Measurements from ENCODE around the gene CSTF2T.

CSTF2T gene, protein sequence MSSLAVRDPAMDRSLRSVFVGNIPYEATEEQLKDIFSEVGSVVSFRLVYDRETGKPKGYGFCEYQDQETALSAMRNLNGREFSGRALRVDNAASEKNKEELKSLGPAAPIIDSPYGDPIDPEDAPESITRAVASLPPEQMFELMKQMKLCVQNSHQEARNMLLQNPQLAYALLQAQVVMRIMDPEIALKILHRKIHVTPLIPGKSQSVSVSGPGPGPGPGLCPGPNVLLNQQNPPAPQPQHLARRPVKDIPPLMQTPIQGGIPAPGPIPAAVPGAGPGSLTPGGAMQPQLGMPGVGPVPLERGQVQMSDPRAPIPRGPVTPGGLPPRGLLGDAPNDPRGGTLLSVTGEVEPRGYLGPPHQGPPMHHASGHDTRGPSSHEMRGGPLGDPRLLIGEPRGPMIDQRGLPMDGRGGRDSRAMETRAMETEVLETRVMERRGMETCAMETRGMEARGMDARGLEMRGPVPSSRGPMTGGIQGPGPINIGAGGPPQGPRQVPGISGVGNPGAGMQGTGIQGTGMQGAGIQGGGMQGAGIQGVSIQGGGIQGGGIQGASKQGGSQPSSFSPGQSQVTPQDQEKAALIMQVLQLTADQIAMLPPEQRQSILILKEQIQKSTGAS

DNA sequence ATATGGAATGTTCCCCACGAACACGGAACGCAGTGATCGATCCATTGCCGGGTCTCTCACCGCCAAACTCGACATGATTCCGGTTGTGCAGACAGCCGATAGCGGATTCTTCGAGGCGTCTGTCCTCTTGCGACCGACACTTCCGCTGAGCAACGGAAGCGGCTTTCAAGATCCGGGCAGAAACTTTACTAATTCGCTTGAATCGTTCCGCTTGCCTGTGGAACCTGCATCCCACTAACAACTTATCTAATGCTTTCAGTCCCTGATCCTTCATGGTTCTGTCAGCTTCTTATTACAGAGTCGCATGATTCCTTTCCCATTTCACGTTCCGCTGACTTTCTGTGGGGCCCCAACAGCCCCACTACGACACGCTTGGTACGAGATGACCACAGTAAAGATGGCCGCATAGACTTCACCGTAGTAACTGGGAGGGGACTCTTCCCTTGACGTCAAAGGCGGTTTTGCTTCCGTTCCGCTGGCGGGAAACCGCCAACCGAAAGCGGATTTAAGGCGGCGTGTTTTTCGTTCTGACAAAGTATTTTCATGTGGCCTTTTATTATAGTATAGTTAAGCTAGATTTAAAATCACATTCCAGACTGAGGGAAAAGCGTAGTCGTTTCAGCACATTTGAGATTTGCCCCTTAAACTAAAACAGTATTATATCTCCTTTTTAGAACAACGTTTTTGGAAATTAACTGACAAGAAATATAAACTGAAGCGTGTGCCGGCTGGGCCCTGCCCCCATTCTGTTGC, at the start of gene CSTF2T:
Gene CSTF2T (minus strand): TSS at position 121 of the 753 bp plus-strand sequence. CDS start 46 bp downstream, at position 75.
- DNase-seq: peak; percentile 92

DNA sequence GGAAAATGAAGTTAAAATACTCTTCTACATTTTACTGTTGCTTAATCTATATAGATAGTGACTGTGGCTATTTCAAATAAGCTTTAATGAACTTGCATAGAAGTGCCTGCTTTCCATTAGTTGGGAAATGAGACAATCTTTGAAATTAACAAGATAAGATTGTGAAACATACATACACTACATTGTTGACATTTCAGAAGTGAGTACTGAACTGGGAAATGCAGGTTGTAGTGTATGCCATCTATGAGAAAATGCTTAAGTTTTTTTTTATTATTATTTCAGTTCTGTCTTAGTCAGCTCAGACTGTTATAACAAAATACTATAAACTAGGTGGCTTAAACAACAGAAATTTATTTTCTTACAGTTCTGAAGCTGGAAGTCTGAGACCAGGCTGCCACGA, 49.6 kb upstream of the CSTF2T start:
- no peak for DNase-seq

DNA sequence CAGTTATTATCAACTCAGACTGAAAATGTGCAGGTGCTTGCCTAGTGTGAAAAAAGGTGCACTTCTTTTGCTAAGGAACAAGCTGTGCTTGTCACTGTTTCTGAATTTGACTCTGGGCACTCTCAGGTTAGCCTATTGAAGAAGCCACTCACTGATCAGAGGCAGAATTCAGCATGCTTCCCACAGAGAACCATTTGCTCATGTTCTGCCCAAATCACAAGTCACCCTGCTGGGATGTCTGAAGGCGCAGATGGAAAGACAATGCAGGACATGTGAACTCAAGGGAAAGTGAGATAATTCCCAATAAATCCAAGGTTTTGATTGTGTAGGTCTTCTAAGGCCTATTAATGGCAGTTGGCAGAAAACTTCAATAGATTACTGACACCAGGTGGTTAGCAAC, 47.8 kb upstream of the CSTF2T start:
- no peak for DNase-seq

DNA sequence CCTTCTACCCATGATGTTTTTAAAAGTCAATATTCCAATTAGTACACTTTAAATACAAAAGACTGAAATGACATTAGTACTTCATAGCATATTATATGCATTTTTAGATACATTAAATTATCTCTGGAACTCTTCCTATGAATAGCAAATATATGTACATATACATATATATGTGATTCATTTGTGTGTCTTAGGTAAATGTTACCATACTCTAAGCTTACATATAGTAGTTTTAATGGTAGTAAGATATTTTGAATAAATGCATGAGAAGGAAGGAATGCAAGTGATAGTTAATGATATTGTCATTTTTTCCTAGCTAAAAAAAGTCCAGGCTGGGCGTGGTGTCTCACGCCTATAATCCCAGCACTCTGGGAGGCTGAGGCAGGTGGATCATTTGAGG, 46.0 kb upstream of the CSTF2T start:
- DNase-seq: no peak

DNA sequence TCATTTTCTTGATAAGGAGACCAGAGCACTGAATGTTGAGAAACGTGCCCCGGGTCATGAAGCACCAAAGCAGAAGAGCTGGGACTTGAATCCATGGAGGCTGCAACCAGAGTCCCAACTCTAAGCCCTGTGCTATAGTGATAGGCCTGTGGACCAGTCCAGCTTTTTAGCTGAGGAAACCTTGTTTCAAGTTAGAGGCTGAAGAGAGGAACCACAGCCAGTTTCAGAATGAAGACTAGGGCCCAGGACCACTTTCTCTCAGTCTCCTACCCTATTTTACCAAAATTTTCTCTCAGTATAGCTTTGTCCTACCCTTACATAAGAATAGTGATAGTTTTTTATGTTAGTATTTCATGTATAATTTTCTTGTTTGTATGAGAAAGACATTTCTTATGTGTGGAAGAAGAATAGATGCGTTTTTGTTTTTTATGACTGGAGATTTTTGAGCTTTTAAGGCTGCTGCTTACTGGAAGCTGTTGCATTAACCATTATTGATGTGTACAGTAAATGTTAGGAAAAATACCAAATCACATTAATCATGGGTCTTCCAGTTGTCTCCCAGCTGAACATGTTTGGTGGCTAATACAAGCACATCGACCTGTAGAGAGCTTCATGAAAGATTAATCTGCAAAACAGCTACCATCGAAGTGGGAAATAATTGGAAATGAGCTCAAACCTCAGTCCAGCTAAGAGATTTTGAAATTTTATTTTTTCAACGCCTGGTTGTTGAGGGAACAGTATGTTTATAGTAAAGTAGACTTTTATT, 45.0 kb upstream of the CSTF2T start:
- DNase-seq: no peak

DNA sequence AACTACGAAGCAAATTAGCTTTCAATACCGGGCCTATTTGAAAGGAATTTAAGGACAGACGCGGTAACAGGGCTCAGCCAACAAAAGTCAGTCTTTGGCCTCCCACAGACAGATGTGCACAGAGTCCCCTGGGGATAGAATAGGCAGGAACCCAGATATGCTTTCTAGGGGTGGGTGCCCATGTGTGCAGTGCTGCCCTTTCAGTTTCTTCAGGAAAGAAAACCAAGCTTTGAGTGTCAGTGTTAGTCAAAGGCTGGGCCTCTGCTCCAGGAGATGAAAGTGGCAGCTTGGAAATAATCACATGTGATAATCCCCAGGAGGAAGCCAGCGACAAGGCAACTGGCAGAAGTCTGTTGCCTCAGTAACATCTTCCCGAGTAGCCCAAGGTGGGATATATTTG, 43.8 kb upstream of the CSTF2T start:
- no peak for DNase-seq

DNA sequence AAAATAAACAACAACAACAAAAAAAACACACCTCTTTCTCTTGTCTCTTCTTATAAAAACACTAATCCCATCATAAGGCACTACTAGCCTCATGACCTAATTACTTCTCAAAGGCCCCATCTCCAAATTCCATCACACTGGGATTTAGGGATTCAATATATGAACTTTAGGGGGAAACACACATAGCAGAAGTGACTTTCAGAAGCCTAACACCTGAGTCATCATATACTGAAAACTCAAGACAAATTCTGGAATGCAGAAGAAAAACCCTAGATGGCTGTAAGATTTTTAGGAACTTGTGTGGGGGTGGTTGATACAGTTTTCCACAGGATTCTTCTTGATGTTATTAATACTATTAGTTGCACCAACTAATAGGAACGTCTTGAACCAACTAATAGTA, 33.7 kb upstream of the CSTF2T start:
- DNase-seq: no peak

DNA sequence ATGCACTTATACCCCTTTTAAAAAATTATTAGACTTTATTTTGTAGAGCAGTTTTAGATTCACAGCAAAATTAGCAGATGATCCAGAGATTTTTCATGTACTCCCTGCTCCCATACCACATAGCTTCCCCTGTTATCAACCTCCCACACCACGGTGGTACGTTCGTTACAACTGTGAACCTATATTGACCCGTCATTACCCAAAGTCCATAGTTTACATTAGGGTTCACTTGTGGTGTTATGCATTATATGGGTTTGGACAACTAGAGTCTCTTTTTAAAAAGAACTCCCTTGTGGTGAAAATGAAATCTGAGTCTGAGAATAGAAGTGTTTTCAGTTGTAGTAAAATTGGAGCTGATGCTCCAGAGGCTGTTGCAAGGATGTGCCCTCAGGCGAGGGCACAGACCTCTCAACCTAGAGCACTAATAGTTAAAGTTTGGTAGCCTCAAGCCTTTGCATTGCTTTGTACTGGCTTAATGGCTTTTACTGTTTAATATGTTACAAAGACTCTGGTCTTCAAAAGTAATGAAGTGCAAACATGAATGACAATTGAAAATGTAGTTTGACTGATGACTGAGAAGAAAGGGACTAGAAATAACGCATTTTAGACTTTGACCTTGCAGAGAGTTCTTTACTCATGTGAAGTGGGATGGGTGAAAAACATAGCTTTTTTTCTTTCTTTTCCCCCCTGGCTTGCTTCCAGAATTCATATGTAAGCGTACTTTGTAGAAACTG, 30.6 kb upstream of the CSTF2T start:
- no peak for DNase-seq

DNA sequence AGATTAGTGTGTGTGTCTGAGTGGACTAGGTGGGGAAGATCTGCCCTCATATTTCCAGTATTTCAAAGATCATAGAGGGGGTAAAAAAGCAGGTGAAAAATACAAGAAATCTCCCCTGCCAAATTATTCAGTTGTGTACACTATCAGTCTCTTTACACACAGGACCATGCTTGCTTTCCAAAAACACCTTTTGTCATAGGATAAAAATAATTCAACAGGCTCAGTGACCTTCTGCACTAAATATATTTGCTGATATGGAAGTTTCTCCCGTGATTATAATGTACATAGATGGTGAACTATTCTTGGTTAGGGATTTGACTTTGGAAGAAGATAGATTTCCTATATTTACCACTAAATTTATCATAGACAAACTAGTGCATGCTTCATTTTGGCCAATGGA, 24.6 kb upstream of the CSTF2T start:
- no peak for DNase-seq

DNA sequence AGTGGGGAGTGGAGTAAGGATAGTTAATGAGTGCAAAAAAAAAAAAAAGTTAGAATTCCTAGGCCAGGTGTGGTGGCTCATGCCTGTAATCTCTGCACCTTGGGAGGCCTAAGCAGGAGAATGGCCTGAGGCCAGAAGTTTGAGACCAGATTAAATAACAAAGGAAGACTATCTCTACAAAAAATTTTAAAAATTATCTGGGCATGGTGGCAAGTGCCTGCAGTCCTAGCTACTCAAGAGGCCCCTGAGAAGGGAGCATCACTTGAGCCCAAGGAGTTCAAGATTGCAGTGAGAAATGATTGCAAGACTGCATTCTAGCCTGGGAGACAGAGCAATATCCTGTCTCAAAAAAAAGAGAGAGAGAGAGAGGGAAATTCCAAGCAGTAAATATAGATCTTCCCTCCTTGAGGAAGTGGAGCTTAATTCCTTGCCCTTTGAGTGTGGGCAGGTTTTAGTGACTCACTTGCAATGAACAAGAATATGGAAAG, 19.5 kb upstream of the CSTF2T start:
- no peak for DNase-seq

DNA sequence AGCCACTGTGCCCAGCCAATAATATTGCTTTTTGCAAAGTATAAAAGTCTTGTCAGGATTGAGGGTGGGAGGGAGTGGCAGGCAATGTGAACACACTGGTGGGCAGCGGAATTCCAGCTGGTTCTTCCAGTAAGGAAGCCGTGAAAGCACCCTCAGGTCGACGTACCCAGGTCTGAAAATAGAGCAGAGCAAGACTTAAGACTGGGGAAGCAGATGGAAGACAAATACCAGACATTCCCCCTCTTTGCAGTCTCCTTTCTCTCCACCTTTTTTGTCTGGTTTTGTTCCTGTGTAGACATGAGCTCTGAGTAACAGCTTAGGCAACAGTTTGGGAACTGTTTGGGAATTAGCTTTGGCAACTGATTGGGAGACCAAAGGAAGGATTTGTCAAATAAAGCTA, 17.6 kb upstream of the CSTF2T start:
- DNase-seq: no peak

DNA sequence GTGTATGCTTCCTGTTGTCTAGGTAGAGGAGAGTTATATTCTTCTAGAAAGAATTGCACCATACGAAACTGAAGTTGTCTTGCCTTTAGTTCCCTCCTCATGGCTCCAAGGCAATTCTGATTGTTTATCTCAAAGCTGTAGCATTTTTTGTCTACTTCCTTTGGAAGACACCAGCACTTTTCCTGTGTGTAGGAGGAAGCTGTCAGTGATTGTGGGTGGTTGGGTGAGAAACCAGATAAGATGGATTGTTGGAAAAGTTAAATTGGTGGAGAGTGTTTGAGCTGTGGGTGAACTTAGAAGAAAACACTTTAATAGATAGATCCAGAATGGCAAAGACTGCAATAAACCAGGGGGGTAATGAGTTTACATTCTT, 12.1 kb upstream of the CSTF2T start:
- no peak for DNase-seq

DNA sequence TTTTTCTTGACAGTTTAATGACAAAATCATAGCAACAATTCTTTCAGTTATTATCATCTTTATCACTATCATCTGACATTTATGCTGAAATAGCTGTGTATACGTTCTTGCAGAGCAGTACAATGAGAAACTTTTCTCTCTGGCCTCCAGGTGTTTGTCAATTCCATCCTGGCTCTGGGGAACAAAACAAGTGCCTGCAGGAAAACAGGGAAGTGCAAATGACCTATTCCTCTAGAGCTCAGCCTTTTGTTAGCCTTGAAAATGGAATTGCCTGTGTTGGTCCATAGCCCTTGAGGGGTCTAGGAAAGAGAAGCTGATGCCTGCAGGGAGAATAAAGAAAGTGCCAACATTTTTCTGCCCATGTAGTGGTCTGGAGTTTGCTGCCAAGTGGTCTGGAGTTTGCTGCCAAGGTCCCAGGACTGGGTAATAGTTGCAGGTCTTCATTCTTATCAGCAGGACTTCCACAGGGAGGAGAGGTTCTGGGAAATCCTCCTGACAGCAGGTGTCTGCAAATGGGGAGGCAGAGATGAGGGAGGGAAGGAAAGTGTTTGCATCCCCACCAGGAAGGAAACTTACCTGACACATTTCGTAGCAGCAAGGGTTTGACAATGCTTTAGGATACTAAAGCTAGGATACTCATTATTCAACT, 10.1 kb upstream of the CSTF2T start:
- no peak for DNase-seq

DNA sequence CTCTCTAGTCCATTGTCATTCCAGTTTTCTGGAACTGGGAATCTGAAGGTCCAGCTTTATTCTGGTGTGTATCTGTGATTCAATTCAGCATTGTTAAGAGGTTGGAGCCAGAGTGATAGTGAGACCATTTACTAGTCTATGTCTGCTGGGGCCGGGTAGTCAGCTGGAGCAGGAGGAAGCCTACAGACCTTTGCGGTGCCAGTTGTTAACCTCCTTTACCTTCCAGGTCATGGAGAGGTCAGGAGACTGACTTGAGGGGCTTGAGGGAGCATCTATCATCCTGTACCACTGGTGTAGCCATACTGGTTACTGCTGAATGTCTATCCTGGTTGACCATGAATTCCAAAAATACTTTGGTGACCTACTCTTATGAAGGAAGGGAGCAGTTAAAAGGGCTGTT, 9.2 kb upstream of the CSTF2T start:
- no peak for DNase-seq

DNA sequence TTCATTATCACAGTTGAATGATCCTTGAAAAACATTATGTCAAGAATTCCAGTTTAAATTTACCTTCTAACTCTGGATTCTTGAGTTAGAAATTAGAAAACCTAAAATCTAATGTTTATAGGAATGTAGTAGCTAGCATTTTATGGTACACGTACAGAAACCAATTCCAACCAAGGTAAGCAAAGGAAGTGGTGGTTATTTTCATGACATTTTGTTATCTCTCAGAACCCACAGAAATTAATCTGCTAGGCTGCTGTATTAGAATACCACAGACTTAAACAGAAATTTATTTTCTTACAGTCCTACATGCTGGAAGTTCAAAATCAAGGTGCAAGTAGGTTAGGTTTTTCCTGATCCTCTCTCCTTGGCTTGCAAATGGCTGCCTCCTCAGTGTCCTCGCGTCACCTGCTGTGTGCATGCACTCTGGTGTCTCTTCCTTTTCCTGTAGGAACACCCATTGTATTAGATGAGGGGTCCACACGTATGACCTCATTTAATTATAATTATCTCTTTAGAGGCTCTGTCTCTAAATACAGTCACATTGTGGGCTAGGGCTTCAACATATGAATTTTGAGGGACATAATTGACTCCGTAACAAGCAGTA, 8.5 kb upstream of the CSTF2T start:
- DNase-seq: no peak

DNA sequence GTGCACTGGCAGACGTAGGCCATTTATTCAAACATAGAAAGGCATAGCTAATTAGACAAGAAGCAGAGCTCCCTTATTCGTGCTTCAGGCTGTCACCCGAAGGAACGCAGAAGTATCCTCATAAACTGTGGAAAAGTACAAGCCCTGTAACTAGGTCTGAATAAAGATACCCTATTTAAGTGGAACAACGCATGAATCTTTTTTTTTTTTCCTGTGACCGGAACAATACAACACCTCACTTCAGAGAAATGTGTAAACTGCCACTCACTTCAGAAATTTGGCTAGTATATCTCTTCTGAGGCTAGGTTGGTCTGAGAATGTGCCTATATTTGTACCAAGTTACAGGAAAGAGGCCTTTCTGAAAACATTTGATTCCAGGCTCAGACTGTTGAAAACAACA, 8.0 kb upstream of the CSTF2T start:
- DNase-seq: no peak

DNA sequence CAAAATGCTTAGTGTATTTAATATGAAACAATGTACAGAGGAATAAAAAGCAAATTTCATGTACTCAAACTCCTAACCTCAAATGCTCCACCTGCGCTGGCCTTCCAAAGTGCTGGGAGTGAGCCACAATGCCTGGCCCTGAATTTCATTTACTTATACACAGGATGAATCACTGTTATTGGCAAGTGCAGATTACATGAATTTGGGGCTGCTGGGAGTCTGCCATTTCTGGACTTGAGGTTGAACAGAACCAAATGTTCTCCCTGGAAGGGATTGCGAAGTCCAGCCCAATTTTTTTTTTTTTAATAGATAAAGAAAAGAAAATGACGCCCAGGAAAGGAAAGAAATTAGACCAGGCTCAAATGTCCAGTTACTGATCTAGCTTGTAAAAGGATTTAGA, 6.8 kb upstream of the CSTF2T start:
- peak; percentile 41 for DNase-seq

DNA sequence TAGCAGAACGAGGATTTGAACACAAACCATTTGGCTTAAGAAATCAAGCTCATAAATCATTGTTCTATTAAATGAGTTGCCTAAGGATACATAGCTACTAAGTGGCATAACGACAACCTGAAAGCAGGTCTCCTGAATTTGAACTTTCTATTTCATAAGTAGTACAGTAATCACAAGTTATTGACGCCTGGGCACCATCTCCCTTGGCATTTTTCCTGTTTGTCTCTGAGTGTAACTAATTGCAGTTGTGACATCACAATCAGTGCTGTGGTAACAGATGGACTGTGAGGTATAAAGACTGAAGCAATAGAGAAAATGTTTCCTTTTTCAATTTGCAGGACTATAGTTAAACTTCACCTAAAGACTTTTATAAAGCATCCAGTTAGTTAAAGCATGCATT, 6.4 kb upstream of the CSTF2T start:
- DNase-seq: no peak

DNA sequence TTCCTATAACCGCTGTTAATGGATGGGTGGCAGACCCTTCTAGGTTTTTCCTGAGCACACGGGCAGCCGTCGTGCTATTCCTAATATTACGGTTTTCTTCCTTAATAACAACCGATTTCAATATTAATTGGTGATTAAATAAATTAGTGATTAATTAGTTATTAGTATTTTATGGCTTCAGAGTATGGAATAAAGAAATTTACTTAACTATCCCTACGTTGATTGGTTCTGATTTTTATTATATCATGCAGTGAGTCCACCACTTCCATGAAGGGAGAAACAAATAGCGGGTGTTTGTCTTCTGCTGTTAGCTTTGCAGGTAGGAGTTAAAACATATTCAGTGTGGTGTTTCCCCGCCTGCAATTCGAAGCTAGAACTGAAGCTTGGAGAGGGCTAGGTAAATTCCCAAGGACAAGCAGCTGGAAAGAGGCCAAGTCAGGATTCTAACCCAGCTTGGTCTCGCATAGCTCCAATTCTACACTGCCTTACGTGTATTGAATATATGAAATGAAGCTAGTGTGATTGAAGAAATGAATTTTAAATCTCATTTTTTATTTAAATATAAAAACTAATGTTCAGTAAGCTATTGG, 928 bp upstream of the CSTF2T start:
- DNase-seq: peak; percentile 30

DNA sequence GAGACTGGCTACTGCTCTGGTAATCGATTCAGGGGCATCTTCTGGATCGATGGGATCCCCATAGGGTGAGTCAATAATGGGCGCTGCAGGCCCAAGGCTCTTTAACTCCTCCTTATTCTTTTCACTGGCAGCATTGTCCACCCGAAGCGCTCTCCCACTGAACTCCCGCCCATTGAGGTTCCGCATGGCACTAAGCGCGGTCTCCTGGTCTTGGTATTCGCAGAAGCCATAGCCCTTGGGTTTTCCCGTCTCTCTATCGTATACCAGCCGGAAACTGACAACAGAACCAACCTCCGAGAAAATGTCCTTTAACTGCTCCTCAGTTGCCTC, 285 bp downstream of the CSTF2T start:
- DNase-seq: no peak

DNA sequence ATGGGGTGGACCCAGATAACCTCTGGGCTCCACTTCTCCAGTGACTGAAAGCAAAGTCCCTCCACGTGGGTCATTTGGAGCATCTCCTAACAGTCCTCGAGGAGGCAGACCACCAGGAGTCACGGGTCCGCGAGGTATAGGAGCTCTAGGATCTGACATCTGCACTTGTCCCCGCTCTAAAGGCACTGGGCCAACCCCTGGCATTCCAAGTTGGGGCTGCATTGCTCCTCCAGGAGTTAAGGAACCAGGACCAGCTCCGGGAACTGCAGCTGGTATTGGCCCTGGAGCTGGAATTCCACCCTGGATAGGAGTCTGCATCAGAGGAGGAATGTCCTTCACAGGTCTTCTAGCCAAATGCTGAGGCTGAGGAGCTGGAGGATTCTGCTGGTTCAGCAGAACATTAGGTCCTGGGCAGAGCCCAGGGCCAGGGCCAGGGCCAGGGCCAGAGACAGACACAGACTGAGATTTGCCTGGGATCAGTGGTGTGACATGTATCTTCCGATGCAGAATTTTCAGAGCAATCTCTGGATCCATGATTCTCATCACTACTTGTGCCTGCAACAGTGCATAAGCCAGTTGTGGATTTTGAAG, 827 bp downstream of the CSTF2T start:
- peak; percentile 26 for DNase-seq
